ENCODE measurements around the gene SLC66A3.

The SLC66A3 gene

DNA sequence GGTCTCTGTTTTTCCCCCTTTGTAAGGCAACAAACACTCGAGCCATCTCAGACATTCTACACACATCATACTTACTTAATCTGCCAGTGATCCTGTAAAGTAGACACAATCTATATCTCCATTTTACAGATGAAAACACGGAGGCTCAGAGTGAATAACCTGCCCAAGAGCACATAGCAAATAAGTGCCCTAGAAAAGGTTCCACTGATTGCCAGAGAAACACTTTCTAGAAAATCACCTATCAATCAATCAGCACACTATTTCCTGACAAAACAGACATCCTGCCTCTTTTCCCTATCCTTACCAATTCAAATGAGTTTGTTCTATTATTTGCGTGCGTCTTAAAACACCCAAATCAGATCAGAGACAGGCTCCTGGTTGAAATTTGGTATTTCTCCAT is 23.9 kb downstream of the SLC66A3 start:
- no peak overlapping the region for H3K9ac ChIP-seq
- no peak overlapping the region for H3K27ac ChIP-seq
- H3K4me2 ChIP-seq, result no peak overlapping the region
- peaks cover 31 to 44% (median 42%) of the 10 kb centered on the region in 10 experiments for H3K4me1 ChIP-seq
- peaks cover 15 to 59% (median 27%) of the 10 kb centered on the region in 11 experiments; a peak in 21 of 22 replicates for H3K36me3 ChIP-seq
- H4K20me1 ChIP-seq, result no peaks in the 10 kb centered on the region
- no peak for TF ChIP-seq Cebpa-rat (IDR thresholded peaks at IDR 0.05)
- H3K9me3 ChIP-seq (replicated peaks in 1 of 11), result no peaks in the 10 kb centered on the region
- H3K27me3 ChIP-seq, result no peaks in the 10 kb centered on the region
- H3K4me3 ChIP-seq, result no peak overlapping the region

DNA sequence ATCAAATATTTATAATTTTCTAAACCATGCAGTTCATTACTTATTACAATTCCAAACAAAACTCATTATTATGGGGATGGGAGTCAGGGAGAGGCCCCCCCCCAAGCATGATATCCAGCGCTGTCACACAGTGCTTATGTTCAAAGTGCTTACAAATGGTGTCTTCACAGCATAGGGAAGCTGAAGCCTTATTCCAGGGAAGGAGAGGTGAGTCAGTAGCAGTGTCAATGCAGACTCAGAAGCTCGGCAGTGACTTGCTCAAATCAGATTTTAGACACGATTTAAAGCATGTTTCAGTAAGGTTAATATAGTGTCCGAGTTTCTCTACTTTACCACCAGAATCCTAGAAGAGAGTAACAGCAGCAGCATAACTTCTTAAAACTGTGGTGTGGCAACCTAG is 24.6 kb downstream of the SLC66A3 start:
- Histone ChIP-seq H3K9me3 (replicated peaks in 1 of 11) (no peaks in the 10 kb centered on the region), H3K4me1 (peaks cover 27 to 37% (median 35%) of the 10 kb centered on the region in 10 experiments)
- no peak for TF ChIP-seq Cebpa-rat (IDR thresholded peaks at IDR 0.05)

DNA sequence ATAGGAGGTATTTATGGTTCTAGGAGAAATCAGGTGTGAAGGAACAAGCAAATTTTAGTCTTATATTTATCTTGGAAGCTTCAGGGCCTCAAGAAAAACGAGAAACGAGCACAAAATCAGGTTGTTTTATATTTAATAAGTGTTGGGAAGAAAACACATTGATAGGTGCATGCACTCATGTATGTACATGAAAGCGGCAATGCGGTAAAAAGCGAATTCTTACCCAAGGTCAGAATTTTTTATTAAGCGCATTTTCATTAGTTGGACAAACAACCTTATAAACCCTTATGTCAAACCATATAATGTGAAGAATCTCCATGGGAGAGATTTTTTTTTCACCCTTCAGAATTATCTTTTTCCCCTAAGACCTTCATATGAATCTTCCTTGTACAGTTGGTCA is 25.4 kb downstream of the SLC66A3 start:
- no peak overlapping the region for H3K9ac ChIP-seq
- H3K27ac ChIP-seq, result no peak overlapping the region
- H3K27me3 ChIP-seq, result no peaks in the 10 kb centered on the region
- peaks cover 23 to 69% (median 34%) of the 10 kb centered on the region in 11 experiments for H3K36me3 ChIP-seq
- no peaks in the 10 kb centered on the region for H3K9me3 ChIP-seq (replicated peaks in 1 of 11)
- H4K20me1 ChIP-seq, result no peaks in the 10 kb centered on the region
- TF ChIP-seq Cebpa-rat (IDR thresholded peaks at IDR 0.05), result no peak
- H3K4me2 ChIP-seq, result no peak overlapping the region
- H3K4me1 ChIP-seq, result peaks cover 19 to 30% (median 27%) of the 10 kb centered on the region in 10 experiments
- no peak overlapping the region for H3K4me3 ChIP-seq

More for the DNA sequence above, 24.6 kb downstream of the SLC66A3 start:
- Histone ChIP-seq H4K20me1 (no peaks in the 10 kb centered on the region), H3K27ac (no peak overlapping the region), H3K4me3 (no peak overlapping the region), H3K36me3 (peaks cover 17 to 61% (median 27%) of the 10 kb centered on the region in 11 experiments; a peak in 21 of 22 replicates), H3K9ac (no peak overlapping the region), H3K27me3 (no peaks in the 10 kb centered on the region), H3K4me2 (no peak overlapping the region)

DNA sequence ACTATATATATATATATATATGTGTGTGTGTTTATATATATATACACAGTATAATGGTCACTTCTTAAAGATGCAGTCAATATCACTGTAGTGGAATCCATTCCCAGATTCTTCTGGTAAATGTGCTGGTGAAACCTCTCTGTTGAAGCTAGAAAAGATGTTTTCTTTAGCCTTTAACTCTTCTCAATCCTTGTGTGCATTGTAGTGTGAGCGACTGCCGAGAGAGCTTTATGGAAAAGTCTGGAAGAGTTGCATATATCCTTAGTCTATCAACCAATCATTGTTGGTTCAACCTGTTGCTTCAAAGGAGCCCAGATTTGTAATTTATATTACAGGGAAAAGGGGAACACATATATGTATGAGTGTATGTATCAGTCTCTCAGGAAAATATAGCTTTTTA is 27.7 kb downstream of the SLC66A3 start:
- no peaks in the 10 kb centered on the region for H4K20me1 ChIP-seq
- no peak overlapping the region for H3K4me3 ChIP-seq
- H3K27ac ChIP-seq, result no peak overlapping the region
- no peak for TF ChIP-seq Cebpa-rat (IDR thresholded peaks at IDR 0.05)
- H3K4me1 ChIP-seq, result peaks cover 4 to 20% (median 5%) of the 10 kb centered on the region in 10 experiments; a peak in 17 of 20 replicates
- no peaks in the 10 kb centered on the region for H3K9me3 ChIP-seq (replicated peaks in 1 of 11)
- no peaks in the 10 kb centered on the region for H3K27me3 ChIP-seq
- peaks cover 34 to 80% (median 56%) of the 10 kb centered on the region in 11 experiments for H3K36me3 ChIP-seq
- H3K9ac ChIP-seq, result no peak overlapping the region
- no peak overlapping the region for H3K4me2 ChIP-seq

DNA sequence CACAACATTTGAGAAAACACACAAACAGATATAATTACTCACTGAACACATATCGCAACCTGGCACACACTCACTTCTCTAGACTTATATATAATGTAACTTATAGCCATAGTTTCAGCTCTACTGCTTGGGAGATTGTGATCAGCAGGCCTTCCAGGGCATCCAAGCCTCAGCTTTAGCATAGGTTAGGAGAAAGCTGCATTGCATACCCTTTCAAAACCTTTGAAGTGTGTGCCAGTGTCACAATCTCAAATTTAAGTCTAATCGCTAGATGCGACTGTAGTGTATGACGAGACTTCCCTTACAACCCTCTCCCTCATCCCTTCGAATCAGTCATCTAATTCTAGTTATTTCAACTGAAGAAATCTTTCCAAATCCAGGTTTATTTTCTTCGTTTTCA is 30.9 kb downstream of the SLC66A3 start:
- no peaks in the 10 kb centered on the region for H3K9me3 ChIP-seq (replicated peaks in 1 of 11)
- H3K4me3 ChIP-seq, result no peak overlapping the region
- no peak overlapping the region for H3K9ac ChIP-seq
- no peaks in the 10 kb centered on the region for H3K27me3 ChIP-seq
- H3K27ac ChIP-seq, result no peak overlapping the region
- H4K20me1 ChIP-seq, result no peaks in the 10 kb centered on the region
- TF ChIP-seq Cebpa-rat (IDR thresholded peaks at IDR 0.05), result no peak
- peaks cover 48 to 95% (median 76%) of the 10 kb centered on the region in 11 experiments for H3K36me3 ChIP-seq
- H3K4me2 ChIP-seq, result no peak overlapping the region
- H3K4me1 ChIP-seq, result peaks cover 0 to 18% (median 0%) of the 10 kb centered on the region in 10 experiments; a peak in 6 of 20 replicates

DNA sequence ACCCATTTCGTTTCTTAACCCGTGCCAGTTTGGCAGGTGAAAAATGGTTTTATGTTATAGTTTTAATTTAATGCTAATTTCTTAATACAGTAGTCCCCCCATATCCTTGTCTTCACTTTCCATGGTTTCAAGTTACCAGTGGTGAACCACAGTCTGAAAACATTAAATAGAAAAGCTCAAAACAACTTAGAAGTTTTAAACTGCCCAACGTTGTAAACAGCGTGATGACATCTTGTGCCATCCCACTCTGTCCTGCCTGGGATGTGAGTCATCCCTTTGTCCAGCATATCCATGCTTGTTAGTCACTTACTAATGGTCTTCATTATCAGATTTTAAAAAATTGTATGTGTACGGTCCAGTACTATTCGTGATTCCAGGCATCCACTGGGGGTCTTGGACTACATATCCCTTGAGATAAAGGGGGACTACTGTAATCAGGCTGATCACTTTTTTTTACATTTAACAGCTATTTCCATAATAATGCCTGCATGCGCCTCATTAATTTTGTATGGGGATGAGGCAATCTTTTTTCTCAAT is 31.9 kb downstream of the SLC66A3 start:
- Histone ChIP-seq H3K36me3 (peaks cover 53 to 95% (median 77%) of the 10 kb centered on the region in 11 experiments), H3K4me1 (peaks cover 0 to 18% (median 0%) of the 10 kb centered on the region in 10 experiments; a peak in 6 of 20 replicates), H3K4me3 (no peak overlapping the region), H3K4me2 (peak overlapping the region in 3 of 11 experiments; percentile 25 to 57 (median 36); a peak in 5 of 22 replicates), H3K27ac (peak overlapping the region in 1 of 11 experiments; percentile 18; a peak in 1 of 22 replicates), H3K27me3 (no peaks in the 10 kb centered on the region), H3K9ac (no peak overlapping the region), H4K20me1 (no peaks in the 10 kb centered on the region), H3K9me3 (replicated peaks in 1 of 11) (no peaks in the 10 kb centered on the region)
- TF ChIP-seq Cebpa-rat (IDR thresholded peaks at IDR 0.05), result no peak

DNA sequence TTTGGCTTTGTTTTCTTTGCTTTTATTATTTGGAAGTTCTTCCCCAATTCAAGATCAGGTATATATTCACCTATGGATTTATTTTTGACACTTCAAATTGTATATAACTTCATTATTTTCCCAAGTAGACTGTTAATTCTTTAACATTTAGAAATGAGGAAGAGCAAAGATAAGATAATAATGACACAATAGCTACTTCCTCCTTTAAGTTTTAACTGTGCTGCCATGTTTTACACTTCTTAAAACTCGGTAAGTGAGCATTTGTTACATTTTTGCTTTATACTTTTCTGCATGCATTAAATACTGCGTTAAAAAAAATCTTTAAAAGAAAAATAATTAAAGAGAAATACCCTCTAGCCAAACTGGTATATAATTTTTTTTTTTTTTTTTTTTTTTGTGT is 32.5 kb downstream of the SLC66A3 start:
- no peak for TF ChIP-seq Cebpa-rat (IDR thresholded peaks at IDR 0.05)
- Histone ChIP-seq H3K27ac (peak overlapping the region in 1 of 11 experiments; percentile 18; a peak in 1 of 22 replicates), H3K9ac (no peak overlapping the region), H3K36me3 (peaks cover 58 to 95% (median 77%) of the 10 kb centered on the region in 11 experiments), H3K27me3 (no peaks in the 10 kb centered on the region), H3K4me2 (peak overlapping the region in 2 of 11 experiments; percentile 25 to 57; a peak in 4 of 22 replicates), H4K20me1 (no peaks in the 10 kb centered on the region), H3K9me3 (replicated peaks in 1 of 11) (no peaks in the 10 kb centered on the region), H3K4me3 (no peak overlapping the region), H3K4me1 (peaks cover 0 to 18% (median 0%) of the 10 kb centered on the region in 10 experiments; a peak in 6 of 20 replicates)

DNA sequence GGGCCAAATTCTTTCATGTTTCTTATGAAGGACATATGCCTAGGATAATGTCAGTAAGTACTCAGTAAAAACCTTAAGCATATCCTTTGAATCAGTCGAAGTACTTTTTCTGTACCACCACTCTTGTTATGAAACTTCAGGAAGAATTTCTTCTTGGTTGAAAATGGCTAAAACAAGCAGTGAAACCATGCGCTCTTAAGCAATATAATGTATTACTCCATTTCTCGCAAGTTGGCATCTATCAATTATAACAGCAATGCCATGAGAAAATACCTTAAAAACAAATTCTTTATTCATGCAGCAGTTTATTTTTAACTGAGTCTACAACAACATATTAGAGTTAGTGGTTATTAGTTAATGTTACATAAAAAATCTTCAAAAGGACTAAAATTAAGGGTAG is 41.0 kb downstream of the SLC66A3 start:
- H3K4me1 ChIP-seq, result no peaks in the 10 kb centered on the region
- H3K9me3 ChIP-seq (replicated peaks in 1 of 11), result no peaks in the 10 kb centered on the region
- no peak overlapping the region for H3K27ac ChIP-seq
- no peak overlapping the region for H3K4me3 ChIP-seq
- no peak for TF ChIP-seq Cebpa-rat (IDR thresholded peaks at IDR 0.05)
- H3K36me3 ChIP-seq, result peaks cover 84 to 100% (median 91%) of the 10 kb centered on the region in 11 experiments
- H3K27me3 ChIP-seq, result no peaks in the 10 kb centered on the region
- no peaks in the 10 kb centered on the region for H4K20me1 ChIP-seq
- no peak overlapping the region for H3K9ac ChIP-seq
- no peak overlapping the region for H3K4me2 ChIP-seq

DNA sequence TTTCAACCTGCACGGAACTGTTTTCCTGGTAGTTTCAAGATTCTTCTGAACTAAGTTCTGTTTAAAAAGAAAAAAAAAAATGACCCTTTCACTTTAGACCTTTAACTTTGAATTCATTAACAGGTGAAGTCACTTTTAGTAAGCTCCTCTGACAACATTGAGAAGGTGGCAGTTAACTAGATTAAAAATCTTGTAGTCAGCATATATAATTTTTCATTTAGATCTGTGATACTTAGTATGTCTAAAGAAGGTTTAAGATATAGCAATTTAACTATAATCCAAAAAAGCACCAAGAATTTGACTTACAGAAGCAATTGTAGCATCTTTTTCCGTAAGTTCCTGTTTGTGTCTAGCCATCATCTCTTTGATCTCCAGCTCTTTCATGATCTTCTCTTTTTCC is 45.4 kb downstream of the SLC66A3 start:
- Histone ChIP-seq H3K4me3 (no peak overlapping the region), H3K36me3 (peaks cover 66 to 95% (median 79%) of the 10 kb centered on the region in 11 experiments), H3K27me3 (no peaks in the 10 kb centered on the region), H4K20me1 (no peaks in the 10 kb centered on the region), H3K27ac (no peak overlapping the region), H3K9me3 (replicated peaks in 1 of 11) (no peaks in the 10 kb centered on the region), H3K4me2 (no peak overlapping the region), H3K9ac (no peak overlapping the region), H3K4me1 (peaks cover 0 to 28% (median 17%) of the 10 kb centered on the region in 10 experiments; a peak in 13 of 20 replicates)
- no peak for TF ChIP-seq Cebpa-rat (IDR thresholded peaks at IDR 0.05)

DNA sequence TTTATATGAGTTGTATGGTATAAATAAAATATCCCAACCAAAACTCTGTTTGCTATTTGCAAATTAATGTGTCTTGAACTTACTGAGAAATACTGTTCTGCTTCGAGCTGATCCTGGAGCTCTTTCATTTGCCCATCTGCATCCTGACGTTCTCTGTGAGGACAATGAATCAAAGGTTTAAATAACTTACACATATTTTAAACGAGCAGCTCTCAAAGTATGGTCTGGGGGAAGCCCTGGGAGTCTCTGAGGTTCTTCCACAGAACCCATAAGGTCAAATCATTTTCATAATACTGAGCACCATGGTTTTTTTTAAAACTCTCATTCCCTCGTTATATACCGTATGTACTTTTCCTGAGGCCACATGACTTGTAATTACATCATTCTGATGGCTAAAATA is 46.7 kb downstream of the SLC66A3 start:
- Histone ChIP-seq H3K4me2 (no peak overlapping the region), H4K20me1 (no peaks in the 10 kb centered on the region), H3K27ac (no peak overlapping the region), H3K9me3 (replicated peaks in 1 of 11) (no peaks in the 10 kb centered on the region), H3K4me1 (peaks cover 0 to 30% (median 17%) of the 10 kb centered on the region in 10 experiments; a peak in 13 of 20 replicates), H3K36me3 (peaks cover 57 to 95% (median 79%) of the 10 kb centered on the region in 11 experiments), H3K9ac (no peak overlapping the region), H3K27me3 (no peaks in the 10 kb centered on the region), H3K4me3 (no peak overlapping the region)
- no peak for TF ChIP-seq Cebpa-rat (IDR thresholded peaks at IDR 0.05)
